GM12878 (cell line): ENCODE data around the gene DNAJC2. TPM values are rescaled to one million over a fixed set of nuclear protein-coding genes. Genes with fewer than 3 reads are reported as not detected.

Experiments used
- ATAC-seq: fragments of 200-7000 bp; cut with Tn5 transposase; 3 replicates; pipeline ENCODE4 v1.9.1; 2020; ENCODE audit warnings: mild to moderate bottlenecking, moderate library complexity
- BruUV-seq: library from RNA; stranded (reverse); fragments of 400-500 nt; replicated peaks from 2 replicates; lab custom pipeline; 2021; lab: Mats Ljungman, UMichigan
- CTCF ChIA-PET: fragments of 300-600 bp; sonication (Branson Sonifier 250); formaldehyde crosslinking; extraction: SDS; loops from one replicate; lab custom pipeline; 2021; ENCODE audit warnings: inconsistent platforms; lab: Yijun Ruan, JAX
- POLR2A ChIA-PET: fragments of 350-600 bp; formaldehyde crosslinking; extraction: SDS; loops from one replicate; lab custom pipeline; 2021; ENCODE audit warnings: inconsistent platforms; lab: Charles Lee
- RAD21 ChIA-PET: fragments of 300-600 bp; sonication (Branson Sonifier 250); formaldehyde crosslinking; loops from one replicate; lab custom pipeline; 2023; ENCODE audit warnings: antibody characterized with exemption; ENCODE audit not compliant: unreplicated experiment; lab: Charles Lee
- SMC1A ChIA-PET: fragments of 300-600 bp; sonication (Branson Sonifier 250); formaldehyde crosslinking; loops from one replicate; lab custom pipeline; 2023; ENCODE audit not compliant: unreplicated experiment, uncharacterized antibody; lab: Charles Lee
- DNase-seq: peaks from one replicate; pipeline ENCODE4 v3.0.0-alpha.2; 2011; ENCODE audit warnings: low read depth, low spot score
- FAIRE-seq: peaks from 3 replicates; lab custom pipeline; 2011; peaks lifted over from hg19 to GRCh38; lab: Jason Lieb, UNC
- H2AFZ ChIP-seq: 2 replicates; pipeline ENCODE4 v1.6.0; 2011; ENCODE audit warnings: low read depth, low read length, control low read depth; ENCODE audit not compliant: control insufficient read depth
- H3K27ac ChIP-seq: 2 replicates; pipeline ENCODE4 v1.5.1; 2011; ENCODE audit warnings: control low read depth; ENCODE audit not compliant: control insufficient read depth, insufficient read depth
- H3K27me3 ChIP-seq, 2 experiments: replicated peaks in 1 of 2; 2 replicates each; pipeline versions ENCODE4 v1.6.0 to v1.6.1; 2011; ENCODE audit warnings: low read length in 1 of 2; ENCODE audit not compliant: control insufficient read depth in 2 of 2, insufficient read depth in 2 of 2
- H3K36me3 ChIP-seq, 2 experiments: 2 replicates each; pipeline ENCODE4 v1.5.1; 2011; ENCODE audit warnings: low read length in 1 of 2; ENCODE audit not compliant: control insufficient read depth in 2 of 2, insufficient read depth in 2 of 2
- H3K4me1 ChIP-seq: 2 replicates; pipeline ENCODE4 v1.6.1; 2011; ENCODE audit warnings: mild to moderate bottlenecking, low read length, moderate library complexity, mixed read lengths; ENCODE audit not compliant: control insufficient read depth, insufficient read depth
- H3K4me2 ChIP-seq: 2 replicates; pipeline ENCODE4 v1.6.0; 2011; ENCODE audit warnings: control low read depth; ENCODE audit not compliant: control insufficient read depth, insufficient read depth
- H3K4me3 ChIP-seq: fragments of 200-600 bp; sonication (generic); 2 replicates; pipeline ENCODE4 v1.5.1; 2016
- H3K79me2 ChIP-seq: 2 replicates; pipeline ENCODE4 v1.6.0; 2011; ENCODE audit warnings: low read length; ENCODE audit not compliant: control insufficient read depth, insufficient read depth
- H3K9ac ChIP-seq: 2 replicates; pipeline ENCODE4 v1.8.0; 2011; ENCODE audit warnings: low read length, control low read depth, mixed read lengths; ENCODE audit not compliant: control insufficient read depth, insufficient read depth
- H3K9me3 ChIP-seq: replicated peaks from 3 replicates; pipeline ENCODE4 v1.5.1; 2011; ENCODE audit warnings: mild to moderate bottlenecking, low read length; ENCODE audit not compliant: control insufficient read depth, insufficient read depth
- H4K20me1 ChIP-seq: 2 replicates; pipeline ENCODE4 v1.6.0; 2011; ENCODE audit not compliant: control insufficient read depth, insufficient read depth
- BCL11A ChIP-seq: IDR thresholded peaks from 2 replicates; pipeline ENCODE4 v1.6.1; 2011; ENCODE audit warnings: low read depth, low read length
- ELK1 ChIP-seq: IDR thresholded peaks from 2 replicates; pipeline ENCODE4 v1.6.1; 2012; ENCODE audit warnings: low read depth, low read length, improper control_type of control experiment
- PML ChIP-seq: IDR thresholded peaks from 2 replicates; pipeline ENCODE4 v1.6.1; 2012; ENCODE audit warnings: low read length, inconsistent platforms
- POLR2A ChIP-seq: IDR thresholded peaks from 2 replicates; pipeline ENCODE4 v1.6.1; 2011; ENCODE audit warnings: low read depth, mild to moderate bottlenecking, low read length
- SMAD1 ChIP-seq: fragments of 450-650 bp; IDR thresholded peaks from 2 replicates; pipeline ENCODE4 v1.6.1; 2018; ENCODE audit warnings: mild to moderate bottlenecking, low read depth; ENCODE audit not compliant: partially characterized antibody
- SREBF1 ChIP-seq: IDR thresholded peaks from 2 replicates; pipeline ENCODE4 v1.6.1; 2012; ENCODE audit warnings: mild to moderate bottlenecking, low read length
- SRF ChIP-seq, 2 experiments: IDR thresholded peaks; 2 replicates each; pipeline ENCODE4 v1.6.1; 2011; ENCODE audit warnings: low read depth in 2 of 2, low read length in 2 of 2, mild to moderate bottlenecking in 1 of 2, moderate library complexity in 1 of 2
- STAT1 ChIP-seq: fragments of 450-650 bp; conservative IDR thresholded peaks from 2 replicates; pipeline ENCODE4 v1.6.1; 2014; ENCODE audit warnings: antibody characterized with exemption, mild to moderate bottlenecking
- TCF7 ChIP-seq: IDR thresholded peaks from 2 replicates; pipeline ENCODE4 v1.6.1; 2014; ENCODE audit warnings: antibody characterized with exemption, borderline replicate concordance
- USF1 ChIP-seq: IDR thresholded peaks from 2 replicates; pipeline ENCODE4 v1.6.1; 2011; ENCODE audit warnings: borderline replicate concordance, low read depth, mild to moderate bottlenecking, moderate library complexity, mixed read lengths, low read length; ENCODE audit not compliant: insufficient read depth; ENCODE audit errors: extremely low read length
- ZBED1 ChIP-seq: IDR thresholded peaks from 2 replicates; pipeline ENCODE4 v1.6.1; 2016; ENCODE audit warnings: borderline replicate concordance
- ZNF592 ChIP-seq: fragments of 450-650 bp; IDR thresholded peaks from 2 replicates; pipeline ENCODE4 v1.6.1; 2017; ENCODE audit warnings: mild to moderate bottlenecking, moderate library complexity
- WGBS: methylation state at CpG from one replicate; pipeline ENCODE4 v1.1.6; 2016; ENCODE audit warnings: low lambda C conversion rate; ENCODE audit not compliant: insufficient replicate concordance, insufficient coverage; ENCODE audit errors: missing lambda C conversion rate; 5-methylcytosine and 5-hydroxymethylcytosine counted together
- in situ Hi-C: fragments of 300-500 bp; cut with MboI; formaldehyde crosslinking; loops from 9 replicates; pipeline ENCODE4 v1.14.3; 2018; ENCODE audit warnings: mixed read lengths
- intact Hi-C: fragments of 100-400 bp; cut with micrococcal nuclease; formaldehyde crosslinking; loops from one replicate; pipeline ENCODE4 v1.14.2; 2022; ENCODE audit not compliant: unreplicated experiment
- polyA plus RNA-seq, 11 experiments: library from polyadenylated mRNA; depleted of rRNA in 4 of 11; unstranded in 6 of 11; stranded (reverse) in 5 of 11; fragments of >200 nt; fragmentation: Nextera tagmentation in 4 of 11; fragmentation: Illumina TruSeq in 1 of 11; extraction: Ambion mirVana in 4 of 11; extraction: Trizol in 1 of 11; gene quantifications; 1 replicate in 1 of 11; 2 replicates in 10 of 11; pipeline versions ENCODE4 v1.2.1 to v1.2.3, GENCODE V29; 2011 to 2016; ENCODE audit warnings: inconsistent platforms in 2 of 11, missing spikeins in 2 of 11, low read depth in 1 of 11
- total RNA-seq, 4 experiments: library from RNA; depleted of rRNA in 3 of 4; stranded (reverse); fragments of >200 nt in 3 of 4; fragmentation: Illumina TruSeq in 1 of 4; extraction: Trizol in 1 of 4; gene quantifications; 2 replicates each; pipeline versions ENCODE4 v1.2.1 to v1.2.3, GENCODE V29; 2013 to 2021

The DNAJC2 gene
- total and polyA plus RNA-seq, 10 of the 15 experiments (the other 5 are each of a cell fraction or from before 2014, with no cell fraction given): 18.2 to 63.1 (median 30.6) TPM

GRCh38 chr7:103347507-103348267 lies 3.1 kb upstream of the DNAJC2 start, which contains the start of gene PSMC2:
Gene PSMC2, plus strand, starts transcription at chr7:103347643. Its CDS starts 69 bp downstream, at chr7:103347712.
- intact Hi-C loops (loop anchor here (10.0 kb wide), 1 partner anchor 203 kb away; the partner anchor contains the start of gene NAPEPLD), in situ Hi-C loops (loop anchor here (25.0 kb wide), 1 partner anchor 1740 kb away; no protein-coding TSS in a partner anchor)
- RAD21 ChIA-PET: interaction anchor here (1.4 kb wide), 1 partner anchor 49 kb away, joined by 4 read pairs; no protein-coding TSS in a partner anchor
- Histone ChIP-seq H3K36me3 (peaks cover 0 to 4% of the 10 kb centered on the region in 2 experiments; a peak in 1 of 4 replicates), H3K9ac (peak within 1 kb of the TSS; percentile 84), H2AFZ (peak within 1 kb of the TSS; percentile 93), H4K20me1 (no peaks in the 10 kb centered on the region; the same call in 1 of the 2 replicates), H3K27me3 (no peaks in the 10 kb centered on the region), H3K9me3 (no peaks in the 10 kb centered on the region), H3K4me3 (peak within 1 kb of the TSS; percentile 93), H3K27ac (peak within 1 kb of the TSS; percentile 81), H3K79me2 (peaks cover 77% of the 10 kb centered on the region), H3K4me1 (peaks cover 7% of the 10 kb centered on the region), H3K4me2 (peak within 1 kb of the TSS; percentile 77)
- 1% methylated on average over 25 of the region's 25 CpGs for WGBS
- peak; percentile 80 for DNase-seq
- peak; percentile 79 for ATAC-seq
- BruUV-seq: TSS peak; percentile 84
- CTCF ChIA-PET: interaction anchor here (0.6 to 0.7 kb wide), 2 partner anchors 10 to 47 kb away, joined by 3 to 4 read pairs; no protein-coding TSS in a partner anchor
- SMC1A ChIA-PET: interaction anchor here (0.6 to 0.9 kb wide), 3 partner anchors 26 to 144 kb away, joined by 3 read pairs; no protein-coding TSS in a partner anchor
- POLR2A ChIA-PET: no interaction called here
- peak; percentile 69 for FAIRE-seq
- TF ChIP-seq ZNF592 (no peak), TCF7 (no peak), SMAD1 (no peak), BCL11A (no peak), SRF (IDR thresholded peaks at IDR 0.05; ENCODE audit: low read depth in 2 of 2, low read length in 2 of 2) (peak in 1 of 2 experiments; percentile 67; a peak in 1 of 4 replicates), ELK1 (peak; percentile 89), PML (peak; percentile 57; the same call in 1 of the 2 replicates), STAT1 (no peak), SREBF1 (no peak), ZBED1 (no peak), USF1 (peak; percentile 38), POLR2A (peak; percentile 79)
